Measurements from ENCODE around the gene DEF6.

Gene DEF6

GRCh38 chr6:35370124-35370741 is 72.6 kb downstream of the DEF6 start:
- CTCF ChIA-PET, result interaction anchor here (1.3 to 1.4 kb wide), 2 partner anchors 24 to 50 kb away, joined by 4 to 5 read pairs; no protein-coding TSS in a partner anchor
- peak overlapping the region; percentile 20 for H3K4me3 ChIP-seq (ENCODE audit: low read depth, low read length)
- DNase-seq (ENCODE audit: low read depth, low spot score), result peak; percentile 96
- TF ChIP-seq, protein P1, sequence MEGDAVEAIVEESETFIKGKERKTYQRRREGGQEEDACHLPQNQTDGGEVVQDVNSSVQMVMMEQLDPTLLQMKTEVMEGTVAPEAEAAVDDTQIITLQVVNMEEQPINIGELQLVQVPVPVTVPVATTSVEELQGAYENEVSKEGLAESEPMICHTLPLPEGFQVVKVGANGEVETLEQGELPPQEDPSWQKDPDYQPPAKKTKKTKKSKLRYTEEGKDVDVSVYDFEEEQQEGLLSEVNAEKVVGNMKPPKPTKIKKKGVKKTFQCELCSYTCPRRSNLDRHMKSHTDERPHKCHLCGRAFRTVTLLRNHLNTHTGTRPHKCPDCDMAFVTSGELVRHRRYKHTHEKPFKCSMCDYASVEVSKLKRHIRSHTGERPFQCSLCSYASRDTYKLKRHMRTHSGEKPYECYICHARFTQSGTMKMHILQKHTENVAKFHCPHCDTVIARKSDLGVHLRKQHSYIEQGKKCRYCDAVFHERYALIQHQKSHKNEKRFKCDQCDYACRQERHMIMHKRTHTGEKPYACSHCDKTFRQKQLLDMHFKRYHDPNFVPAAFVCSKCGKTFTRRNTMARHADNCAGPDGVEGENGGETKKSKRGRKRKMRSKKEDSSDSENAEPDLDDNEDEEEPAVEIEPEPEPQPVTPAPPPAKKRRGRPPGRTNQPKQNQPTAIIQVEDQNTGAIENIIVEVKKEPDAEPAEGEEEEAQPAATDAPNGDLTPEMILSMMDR (IDR thresholded peaks at IDR 0.05; ENCODE audit: insufficient read depth, low read length, missing control alignments), result no peak
- POLR2A ChIA-PET, result interaction anchor here (0.9 kb wide), 1 partner anchor 55 kb away, joined by 3 read pairs; no protein-coding TSS in a partner anchor

DNA sequence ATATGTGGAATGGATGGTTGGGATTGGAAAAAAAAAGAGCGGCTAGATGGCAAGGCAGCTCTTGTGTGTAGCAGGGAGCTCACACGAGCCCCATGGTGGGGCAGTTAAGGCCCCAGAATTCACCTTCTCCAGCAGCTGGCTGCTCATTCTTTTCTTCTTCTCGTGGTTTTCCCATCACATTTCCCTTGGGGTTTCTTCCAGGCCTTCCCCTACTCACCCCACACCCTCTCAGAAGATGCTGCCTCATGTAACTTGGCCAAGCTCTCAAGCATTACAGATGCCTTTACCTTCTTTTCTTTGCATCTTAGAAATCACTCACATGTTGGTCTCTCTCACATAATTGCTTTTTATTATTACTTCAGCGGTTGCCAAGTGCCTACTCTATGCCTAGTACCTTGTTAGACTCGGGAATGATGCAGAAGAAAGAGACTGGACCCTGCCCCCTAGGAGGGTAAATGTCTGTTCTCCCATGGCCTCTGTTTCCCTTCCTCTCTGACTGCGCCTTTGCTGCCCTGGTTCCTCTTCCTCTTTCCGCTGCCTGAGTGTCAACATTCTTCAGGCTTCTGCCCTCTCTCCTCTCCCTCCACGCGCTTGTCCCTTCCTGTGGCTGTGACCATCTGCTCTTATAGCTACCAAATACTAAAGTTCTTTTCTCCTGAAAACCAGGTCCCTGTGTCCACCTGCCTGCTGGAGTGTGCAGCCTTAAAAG is 73.3 kb downstream of the DEF6 start:
- POLR2A ChIA-PET, result interaction anchor here (0.9 kb wide), 1 partner anchor 54 kb away, joined by 3 read pairs; no protein-coding TSS in a partner anchor
- TF ChIP-seq, protein P1 (IDR thresholded peaks at IDR 0.05; ENCODE audit: insufficient read depth, low read length, missing control alignments), result no peak

More for the DNA sequence above, 73.3 kb downstream of the DEF6 start:
- no peak for DNase-seq (ENCODE audit: low read depth, low spot score)
- CTCF ChIA-PET, result interaction anchor here (1.0 to 1.7 kb wide), 5 partner anchors 11 to 49 kb away, joined by 3 to 5 read pairs (median 4); no protein-coding TSS in a partner anchor
- H3K4me3 ChIP-seq (ENCODE audit: low read depth, low read length), result no peak overlapping the region

All from AG04449 (cell line).